GM13977 (cell line): ENCODE measurements around the gene SCAPER.
A peak's percentile ranks its signal among the peaks of the same experiment; 100 is the strongest.

Experiments used
- DNase-seq: peaks from one replicate; pipeline ENCODE4 v3.0.0; 2012; ENCODE audit warnings: low spot score
- in situ Hi-C: fragments of 300-500 bp; cut with MboI; formaldehyde crosslinking; loops from one replicate; pipeline ENCODE4 v1.12.0; 2022; ENCODE audit warnings: low sequenced_read_pairs, low pct_unique_long_range_greater_than_20kb, mixed read lengths, inconsistent platforms; ENCODE audit not compliant: unreplicated experiment
- TF ChIP-seq, protein P1 (sequence below): IDR thresholded peaks from 2 replicates; pipeline ENCODE4 v1.5.1; 2012; ENCODE audit warnings: mild to moderate bottlenecking, control low read depth; ENCODE audit not compliant: insufficient read depth; ENCODE audit errors: extremely low read depth, missing control alignments

SCAPER gene

GRCh38 chr15:76644646-76645045 is 260.5 kb downstream of the SCAPER start:
- TF ChIP-seq, protein P1, sequence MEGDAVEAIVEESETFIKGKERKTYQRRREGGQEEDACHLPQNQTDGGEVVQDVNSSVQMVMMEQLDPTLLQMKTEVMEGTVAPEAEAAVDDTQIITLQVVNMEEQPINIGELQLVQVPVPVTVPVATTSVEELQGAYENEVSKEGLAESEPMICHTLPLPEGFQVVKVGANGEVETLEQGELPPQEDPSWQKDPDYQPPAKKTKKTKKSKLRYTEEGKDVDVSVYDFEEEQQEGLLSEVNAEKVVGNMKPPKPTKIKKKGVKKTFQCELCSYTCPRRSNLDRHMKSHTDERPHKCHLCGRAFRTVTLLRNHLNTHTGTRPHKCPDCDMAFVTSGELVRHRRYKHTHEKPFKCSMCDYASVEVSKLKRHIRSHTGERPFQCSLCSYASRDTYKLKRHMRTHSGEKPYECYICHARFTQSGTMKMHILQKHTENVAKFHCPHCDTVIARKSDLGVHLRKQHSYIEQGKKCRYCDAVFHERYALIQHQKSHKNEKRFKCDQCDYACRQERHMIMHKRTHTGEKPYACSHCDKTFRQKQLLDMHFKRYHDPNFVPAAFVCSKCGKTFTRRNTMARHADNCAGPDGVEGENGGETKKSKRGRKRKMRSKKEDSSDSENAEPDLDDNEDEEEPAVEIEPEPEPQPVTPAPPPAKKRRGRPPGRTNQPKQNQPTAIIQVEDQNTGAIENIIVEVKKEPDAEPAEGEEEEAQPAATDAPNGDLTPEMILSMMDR = no peak
- DNase-seq = no peak
- in situ Hi-C loops = no loop called here

- DNase-seq = no peak
- in situ Hi-C loops = no loop called here
- TF ChIP-seq, protein P1 = peak; percentile 25
Measured at GRCh38 chr15:76642671-76643070, 262.5 kb downstream of the SCAPER start.

DNA sequence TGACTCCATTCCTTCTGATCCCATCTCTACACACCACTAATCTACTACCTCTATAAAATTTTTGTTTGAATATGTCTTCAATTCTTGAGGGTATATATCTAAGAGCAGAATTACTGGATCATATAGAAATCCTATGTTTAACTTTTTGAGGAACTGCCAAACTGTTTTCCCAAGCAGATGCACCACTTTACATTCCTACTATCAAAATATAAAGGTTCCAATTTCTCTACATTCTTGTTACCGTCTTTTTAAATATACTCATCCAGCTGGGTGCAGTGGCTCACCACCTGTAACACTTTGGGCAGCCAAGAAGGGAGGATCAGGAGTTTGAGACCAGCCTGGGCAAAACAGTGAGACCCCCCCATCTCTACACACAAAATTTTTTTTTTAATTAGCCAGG is 268.0 kb downstream of the SCAPER start:
- in situ Hi-C loops = no loop called here
- no peak for DNase-seq
- TF ChIP-seq, protein P1 = no peak

- TF ChIP-seq, protein P1 = no peak
- in situ Hi-C loops = no loop called here
- no peak for DNase-seq
Measured at GRCh38 chr15:76636059-76636458, 269.1 kb downstream of the SCAPER start.

DNA sequence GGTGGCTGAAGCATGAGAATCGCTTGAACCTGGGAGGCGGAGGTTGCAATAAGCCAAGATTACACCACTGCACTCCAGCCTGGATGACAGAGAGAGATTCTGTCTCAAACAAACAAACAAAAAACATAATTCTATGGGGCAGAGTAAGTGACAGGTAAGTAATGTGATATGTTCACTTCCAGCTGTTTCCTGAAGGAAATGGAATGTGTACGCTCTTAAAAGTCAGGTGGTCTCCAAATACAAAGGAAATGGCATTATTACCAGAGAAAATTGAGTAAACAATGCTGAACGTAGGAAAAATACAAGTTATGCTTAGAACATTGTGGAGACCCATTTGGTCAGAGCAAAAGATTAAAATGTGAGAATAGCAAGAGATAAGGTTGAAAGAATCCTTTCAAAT is 278.5 kb downstream of the SCAPER start:
- no peak for DNase-seq
- TF ChIP-seq, protein P1 = no peak
- in situ Hi-C loops = no loop called here

GRCh38 chr15:76625267-76625666 is 279.9 kb downstream of the SCAPER start:
- no peak for DNase-seq
- TF ChIP-seq, protein P1 = no peak
- in situ Hi-C loops = no loop called here

GRCh38 chr15:76614725-76615124 is 290.4 kb downstream of the SCAPER start:
- no peak for DNase-seq
- TF ChIP-seq, protein P1 = no peak
- in situ Hi-C loops = no loop called here
